ENCODE data around the gene RAB3GAP2. TPM values are rescaled to one million over a fixed set of nuclear protein-coding genes. Genes with fewer than 3 reads are reported as not detected.

RAB3GAP2 gene
- total RNA-seq, 3 donors from 2014 or later (not counting 1 experiment from before 2014, with no cell fraction given), result 47.3 to 52.7 (median 51.5) TPM

- ATAC-seq (no peak), DNase-seq (no peak)
- Histone ChIP-seq H3K9me3 (ENCODE audit: control insufficient read depth, insufficient read depth, low read length) (no peaks in the 10 kb centered on the region), H3K27ac (ENCODE audit: low read length) (no peak overlapping the region), H3K4me1 (ENCODE audit: control insufficient read depth, insufficient read depth, low read length) (peaks cover 10% of the 10 kb centered on the region), H3K4me3 (ENCODE audit: low read length) (no peak overlapping the region), H3K36me3 (ENCODE audit: control insufficient read depth, insufficient read depth, low read length) (no peaks in the 10 kb centered on the region), H3K27me3 (ENCODE audit: control insufficient read depth, insufficient read depth, low read length) (peaks cover 9% of the 10 kb centered on the region)
- Mint-ChIP-seq H3K4me1 (peaks cover under 1 to 5% of the 10 kb centered on the region in 2 donors), H3K36me3 (no peaks in the 10 kb centered on the region), H3K9me3 (no peaks in the 10 kb centered on the region), H3K27ac (no peak overlapping the region), H3K27me3 (ENCODE audit: low read depth in 2 of 2) (peaks cover 25 to 29% of the 10 kb centered on the region in 2 donors), H3K4me3 (no peak overlapping the region)
- intact Hi-C loops (cut with micrococcal nuclease), result no loop called here
- WGBS (ENCODE audit: insufficient coverage), result 97% methylated on average over 2 of the region's 2 CpGs
- TF ChIP-seq, protein P1, sequence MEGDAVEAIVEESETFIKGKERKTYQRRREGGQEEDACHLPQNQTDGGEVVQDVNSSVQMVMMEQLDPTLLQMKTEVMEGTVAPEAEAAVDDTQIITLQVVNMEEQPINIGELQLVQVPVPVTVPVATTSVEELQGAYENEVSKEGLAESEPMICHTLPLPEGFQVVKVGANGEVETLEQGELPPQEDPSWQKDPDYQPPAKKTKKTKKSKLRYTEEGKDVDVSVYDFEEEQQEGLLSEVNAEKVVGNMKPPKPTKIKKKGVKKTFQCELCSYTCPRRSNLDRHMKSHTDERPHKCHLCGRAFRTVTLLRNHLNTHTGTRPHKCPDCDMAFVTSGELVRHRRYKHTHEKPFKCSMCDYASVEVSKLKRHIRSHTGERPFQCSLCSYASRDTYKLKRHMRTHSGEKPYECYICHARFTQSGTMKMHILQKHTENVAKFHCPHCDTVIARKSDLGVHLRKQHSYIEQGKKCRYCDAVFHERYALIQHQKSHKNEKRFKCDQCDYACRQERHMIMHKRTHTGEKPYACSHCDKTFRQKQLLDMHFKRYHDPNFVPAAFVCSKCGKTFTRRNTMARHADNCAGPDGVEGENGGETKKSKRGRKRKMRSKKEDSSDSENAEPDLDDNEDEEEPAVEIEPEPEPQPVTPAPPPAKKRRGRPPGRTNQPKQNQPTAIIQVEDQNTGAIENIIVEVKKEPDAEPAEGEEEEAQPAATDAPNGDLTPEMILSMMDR (IDR thresholded peaks at IDR 0.05), result no peak
Observed at GRCh38 chr1:220274251-220274855, 2.1 kb upstream of the RAB3GAP2 start.

- 29% methylated on average over 1 of the region's 5 CpGs for WGBS (ENCODE audit: insufficient coverage)
- Mint-ChIP-seq H3K9me3 (no peaks in the 10 kb centered on the region), H3K27me3 (ENCODE audit: low read depth in 2 of 2) (peaks cover 25 to 26% of the 10 kb centered on the region in 2 donors), H3K36me3 (no peaks in the 10 kb centered on the region), H3K27ac (no peak overlapping the region), H3K4me3 (no peak overlapping the region), H3K4me1 (peaks cover 13 to 16% of the 10 kb centered on the region in 2 donors)
- peaks cover 10% of the 10 kb centered on the region for H3K4me1 ChIP-seq (ENCODE audit: control insufficient read depth, insufficient read depth, low read length)
- no peaks in the 10 kb centered on the region for H3K9me3 ChIP-seq (ENCODE audit: control insufficient read depth, insufficient read depth, low read length)
- peaks cover under 1% of the 10 kb centered on the region for H3K36me3 ChIP-seq (ENCODE audit: control insufficient read depth, insufficient read depth, low read length)
- intact Hi-C loops (cut with micrococcal nuclease), result loop anchor here (2.0 kb wide), 1 partner anchor 226 kb away; the partner anchor contains the start of gene EPRS1
- H3K27me3 ChIP-seq (ENCODE audit: control insufficient read depth, insufficient read depth, low read length), result no peaks in the 10 kb centered on the region
- DNase-seq, result no peak
- H3K4me3 ChIP-seq (ENCODE audit: low read length), result peak overlapping the region; percentile 93
- no peak for ATAC-seq
- TF ChIP-seq, protein P1 (IDR thresholded peaks at IDR 0.05), result no peak
- peak overlapping the region; percentile 91 for H3K27ac ChIP-seq (ENCODE audit: low read length)
Observed at GRCh38 chr1:220272841-220273090, 513 bp upstream of the RAB3GAP2 start.

- ATAC-seq (no peak), DNase-seq (peak in 1 of 2 donors; percentile 39)
- Histone ChIP-seq H3K27ac (ENCODE audit: low read length) (peak overlapping the region; percentile 91), H3K4me3 (ENCODE audit: low read length) (peak overlapping the region; percentile 93), H3K9me3 (ENCODE audit: control insufficient read depth, insufficient read depth, low read length) (no peaks in the 10 kb centered on the region), H3K4me1 (ENCODE audit: control insufficient read depth, insufficient read depth, low read length) (peaks cover 10% of the 10 kb centered on the region), H3K27me3 (ENCODE audit: control insufficient read depth, insufficient read depth, low read length) (no peaks in the 10 kb centered on the region), H3K36me3 (ENCODE audit: control insufficient read depth, insufficient read depth, low read length) (peaks cover 7% of the 10 kb centered on the region)
- H3K4me3 Mint-ChIP-seq, result no peak overlapping the region
- no peaks in the 10 kb centered on the region for H3K36me3 Mint-ChIP-seq
- intact Hi-C loops (cut with micrococcal nuclease), result loop anchor here (2.0 kb wide), 1 partner anchor 225 kb away; the partner anchor contains the start of gene EPRS1
- H3K4me1 Mint-ChIP-seq, result peaks cover 19 to 21% of the 10 kb centered on the region in 2 donors
- H3K27ac Mint-ChIP-seq, result no peak overlapping the region
- TF ChIP-seq, protein P1 (IDR thresholded peaks at IDR 0.05), result no peak
- WGBS (ENCODE audit: insufficient coverage), result under 1% methylated on average over 12 of the region's 12 CpGs
- H3K9me3 Mint-ChIP-seq, result no peaks in the 10 kb centered on the region
- H3K27me3 Mint-ChIP-seq (ENCODE audit: low read depth in 2 of 2), result peaks cover 18 to 24% of the 10 kb centered on the region in 2 donors
Observed at GRCh38 chr1:220271706-220272046, 577 bp downstream of the RAB3GAP2 start.

DNA sequence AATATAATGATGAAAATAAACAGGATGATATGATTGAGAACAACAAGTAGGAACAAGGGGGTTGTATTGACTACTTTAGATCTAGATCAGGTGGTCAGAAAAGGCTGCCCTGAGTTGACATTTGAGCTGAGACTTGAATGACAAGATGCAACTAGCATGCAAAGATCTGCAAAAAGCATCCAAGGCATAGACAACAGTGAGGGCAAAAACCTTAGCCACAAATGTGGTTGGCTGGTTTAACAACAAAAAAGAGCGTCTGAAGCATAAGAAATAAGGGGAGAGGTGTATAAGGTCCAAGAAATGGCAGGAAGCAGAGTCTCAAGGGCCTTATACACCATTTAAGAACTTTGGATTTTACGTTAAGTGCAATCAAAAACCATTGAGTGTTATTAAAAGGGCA, 3.2 kb downstream of the RAB3GAP2 start:
- H3K4me3 ChIP-seq (ENCODE audit: low read length), result no peak overlapping the region
- Mint-ChIP-seq H3K36me3 (no peaks in the 10 kb centered on the region), H3K4me3 (peak overlapping the region; percentile 35), H3K27ac (peak overlapping the region; percentile 7 to 10), H3K9me3 (no peaks in the 10 kb centered on the region), H3K4me1 (peaks cover 19 to 27% of the 10 kb centered on the region in 2 donors), H3K27me3 (ENCODE audit: low read depth in 2 of 2) (no peaks in the 10 kb centered on the region)
- ATAC-seq (no peak), DNase-seq (no peak)
- WGBS (ENCODE audit: insufficient coverage), result 42% methylated on average over 2 of the region's 2 CpGs
- no peak overlapping the region for H3K27ac ChIP-seq (ENCODE audit: low read length)
- TF ChIP-seq, protein P1 (IDR thresholded peaks at IDR 0.05), result no peak
- intact Hi-C loops (cut with micrococcal nuclease), result no loop called here
- peaks cover 7% of the 10 kb centered on the region for H3K36me3 ChIP-seq (ENCODE audit: control insufficient read depth, insufficient read depth, low read length)
- H3K9me3 ChIP-seq (ENCODE audit: control insufficient read depth, insufficient read depth, low read length), result no peaks in the 10 kb centered on the region
- no peaks in the 10 kb centered on the region for H3K27me3 ChIP-seq (ENCODE audit: control insufficient read depth, insufficient read depth, low read length)
- H3K4me1 ChIP-seq (ENCODE audit: control insufficient read depth, insufficient read depth, low read length), result peaks cover 10% of the 10 kb centered on the region
